HG03280 (cell line): Measurements from ENCODE around the gene MS4A6A.
"Not testable (repeated sequence)": the region's sequence is repeated elsewhere in the genome, so short reads cannot be mapped to it uniquely, and the experiment has no call there.

Source experiments
- ATAC-seq: cut with Tn5 transposase; IDR thresholded peaks from one replicate; pipeline ENCODE4 v1.9.1; 2021; ENCODE audit warnings: mild to moderate bottlenecking, moderate library complexity; ENCODE audit not compliant: unreplicated experiment

The MS4A6A gene

GRCh38 chr11:60182541-60183330 is at the start of gene MS4A6A:
Gene MS4A6A (minus strand): TSS chr11:60183083. CDS start chr11:60181727, 1,356 bp downstream.
- no peak for ATAC-seq

- no peak for ATAC-seq
Measured at GRCh38 chr11:60230681-60231080, 47.8 kb upstream of the MS4A6A start.

GRCh38 chr11:60222141-60222540 is 39.3 kb upstream of the MS4A6A start:
- no peak for ATAC-seq

GRCh38 chr11:60221692-60222091 is 38.8 kb upstream of the MS4A6A start:
- no peak for ATAC-seq

- no peak for ATAC-seq
Measured at GRCh38 chr11:60221181-60221580, 38.3 kb upstream of the MS4A6A start.

- no peak for ATAC-seq
Measured at GRCh38 chr11:60214386-60214785, 31.5 kb upstream of the MS4A6A start.

- no peak for ATAC-seq
Measured at GRCh38 chr11:60211206-60211605, 28.3 kb upstream of the MS4A6A start.

- no peak for ATAC-seq
Measured at GRCh38 chr11:60209977-60210376, 27.1 kb upstream of the MS4A6A start.

- ATAC-seq: no peak
Measured at GRCh38 chr11:60208951-60209350, 26.1 kb upstream of the MS4A6A start.

GRCh38 chr11:60208146-60208895 is 25.4 kb upstream of the MS4A6A start:
- no peak for ATAC-seq

- ATAC-seq: no peak
Measured at GRCh38 chr11:60206616-60207015, 23.7 kb upstream of the MS4A6A start.

- ATAC-seq: no peak
Measured at GRCh38 chr11:60204922-60205321, 22.0 kb upstream of the MS4A6A start.

GRCh38 chr11:60201334-60201733 is 18.5 kb upstream of the MS4A6A start:
- ATAC-seq: not testable (repeated sequence)

- no peak for ATAC-seq
Measured at GRCh38 chr11:60197442-60197841, 14.6 kb upstream of the MS4A6A start.

GRCh38 chr11:60195923-60196368 is 13.1 kb upstream of the MS4A6A start:
- ATAC-seq: no peak

GRCh38 chr11:60194511-60194910 is 11.6 kb upstream of the MS4A6A start:
- ATAC-seq: no peak

- ATAC-seq: peak; percentile 92
Measured at GRCh38 chr11:60193687-60194433, 11.0 kb upstream of the MS4A6A start.

GRCh38 chr11:60192564-60192963 is 9.7 kb upstream of the MS4A6A start:
- not testable (repeated sequence) for ATAC-seq

- ATAC-seq: not testable (repeated sequence)
Measured at GRCh38 chr11:60188481-60188880, 5.6 kb upstream of the MS4A6A start.

GRCh38 chr11:60186128-60186527 is 3.2 kb upstream of the MS4A6A start:
- ATAC-seq: not testable (repeated sequence)

- not testable (repeated sequence) for ATAC-seq
Measured at GRCh38 chr11:60185512-60185827, 2.6 kb upstream of the MS4A6A start.
